ENCODE data around the gene STARD3NL. TPM values are rescaled to one million over a fixed set of nuclear protein-coding genes. Genes with fewer than 3 reads are reported as not detected.
"Not testable (repeated sequence)": the region's sequence is repeated elsewhere in the genome, so short reads cannot be mapped to it uniquely, and the experiment has no call there.

Gene STARD3NL
- total and polyA plus RNA-seq, 5 experiments from 2014 or later = 12.8 to 35.4 (median 26.4) TPM

DNA sequence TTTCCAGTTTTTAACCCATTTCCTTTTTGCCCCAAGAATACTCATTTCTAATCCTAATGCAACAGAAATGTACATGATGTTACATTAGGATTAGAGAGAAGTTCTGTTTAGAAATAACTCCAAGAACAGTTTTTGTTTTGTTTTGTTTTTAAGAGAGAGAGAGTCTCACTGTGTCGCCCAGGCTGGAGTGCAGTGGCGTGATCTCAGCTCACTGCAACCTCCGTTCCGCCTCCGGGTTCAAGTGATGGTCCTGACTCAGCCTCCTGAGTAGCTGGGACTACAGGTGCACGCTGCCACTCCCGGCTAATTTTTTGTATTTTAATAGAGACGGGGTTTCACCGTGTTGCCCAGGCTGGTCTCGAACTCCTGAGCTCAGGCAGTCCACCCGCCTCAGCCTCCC, 56.7 kb downstream of the STARD3NL start:
- Mint-ChIP-seq H3K4me3 (peak overlapping the region in 2 of 10 donors; percentile 11 to 76), H3K4me1 (peaks cover 19 to 79% (median 57%) of the 10 kb centered on the region in 4 donors), H3K36me3 (peaks cover 0 to 15% (median 3%) of the 10 kb centered on the region in 3 donors), H3K27ac (peak overlapping the region in 7 of 10 donors; percentile 3 to 88 (median 66))
- H3K9me3 Mint-ChIP-seq, H3K27me3 Mint-ChIP-seq, ATAC-seq, DNase-seq: not testable (repeated sequence)
- POLR2A ChIA-PET = interaction anchor here (0.7 to 1.0 kb wide), 2 partner anchors 67 to 101 kb away, joined by 3 read pairs; no protein-coding TSS in a partner anchor

DNA sequence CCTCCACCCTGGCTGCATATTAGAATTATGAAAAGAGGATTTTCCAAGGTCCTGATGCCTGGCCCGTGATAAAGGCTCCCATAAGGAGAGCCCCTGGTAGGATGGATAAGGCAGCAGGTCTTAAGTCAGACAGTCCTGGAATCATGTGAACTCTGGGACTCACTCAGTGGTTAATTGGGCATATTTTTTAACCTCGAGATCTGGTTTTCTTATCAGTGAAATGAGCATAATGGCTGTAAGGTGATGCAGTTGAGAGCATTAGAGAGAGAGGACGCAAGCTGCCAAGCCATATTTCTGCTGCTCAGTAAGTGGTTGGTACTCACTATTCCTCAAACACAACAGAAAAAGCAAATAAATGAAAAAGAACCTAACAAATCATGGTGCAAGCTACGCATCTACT, 57.6 kb downstream of the STARD3NL start:
- no peak for DNase-seq
- POLR2A ChIA-PET = interaction anchor here (0.7 kb wide), 1 partner anchor 126 kb away, joined by 3 read pairs; no protein-coding TSS in a partner anchor
- no peak for ATAC-seq
- H3K4me1 Mint-ChIP-seq = peaks cover 19 to 72% (median 51%) of the 10 kb centered on the region in 4 donors
- H3K36me3 Mint-ChIP-seq = peaks cover 0 to 7% (median 0%) of the 10 kb centered on the region in 3 donors
- peak overlapping the region in 8 of 10 donors; percentile 4 to 88 (median 58) for H3K27ac Mint-ChIP-seq
- no peaks in the 10 kb centered on the region for H3K9me3 Mint-ChIP-seq
- peak overlapping the region in 1 of 10 donors; percentile 41 for H3K4me3 Mint-ChIP-seq
- H3K27me3 Mint-ChIP-seq = no peaks in the 10 kb centered on the region

DNA sequence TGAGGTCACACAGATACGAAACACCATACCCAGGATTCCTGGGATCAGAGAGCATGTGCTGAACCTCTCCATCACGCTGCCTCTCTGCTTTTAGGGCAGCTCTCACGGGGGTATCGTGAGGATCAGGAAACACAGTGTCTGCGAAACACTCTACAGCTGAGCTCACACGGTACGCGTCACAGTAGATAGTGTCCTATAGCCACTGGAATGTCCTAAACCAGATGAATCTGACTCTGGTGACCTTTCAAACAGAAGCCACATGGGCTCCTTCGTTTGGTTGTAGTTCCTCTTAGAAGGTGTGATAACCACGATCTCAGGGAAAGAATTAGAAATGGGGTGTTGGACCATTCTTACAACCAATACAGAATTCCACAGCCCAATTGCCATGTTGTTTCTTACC, 61.1 kb downstream of the STARD3NL start:
- ATAC-seq, H3K27me3 Mint-ChIP-seq, H3K4me3 Mint-ChIP-seq, POLR2A ChIA-PET, H3K9me3 Mint-ChIP-seq, DNase-seq: not testable (repeated sequence)
- H3K36me3 Mint-ChIP-seq = peaks cover 0 to 10% (median 2%) of the 10 kb centered on the region in 3 donors
- H3K27ac Mint-ChIP-seq = peak overlapping the region in 3 of 10 donors; percentile 68 to 90 (median 75)
- H3K4me1 Mint-ChIP-seq = peaks cover 3 to 45% (median 22%) of the 10 kb centered on the region in 4 donors

DNA sequence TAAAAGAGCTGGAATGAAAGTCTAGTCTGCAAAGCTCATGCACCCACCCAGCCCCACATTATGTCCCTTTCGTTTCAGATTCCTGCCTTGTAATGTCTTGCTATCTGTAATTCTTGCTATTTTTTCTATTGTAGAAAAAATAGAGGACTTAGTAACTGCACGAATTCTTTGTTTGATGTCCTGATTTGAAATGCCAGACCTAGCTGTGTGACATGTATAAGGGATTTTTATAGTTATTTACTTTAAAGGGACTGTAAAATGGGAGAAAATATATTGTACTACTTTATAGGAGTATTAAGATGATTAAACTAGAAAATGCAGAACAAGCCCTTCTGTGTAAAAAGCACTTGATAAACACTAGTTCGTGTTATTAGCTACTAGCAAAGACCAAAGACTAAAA, 63.0 kb downstream of the STARD3NL start:
- DNase-seq (no peak), ATAC-seq (no peak)
- Mint-ChIP-seq H3K9me3 (no peaks in the 10 kb centered on the region), H3K27ac (peak overlapping the region in 4 of 10 donors; percentile 30 to 83 (median 72)), H3K4me3 (peak overlapping the region in 1 of 10 donors; percentile 52), H3K4me1 (peaks cover 0 to 39% (median 11%) of the 10 kb centered on the region in 4 donors), H3K36me3 (peaks cover 0 to 18% (median 2%) of the 10 kb centered on the region in 3 donors), H3K27me3 (no peaks in the 10 kb centered on the region)
- POLR2A ChIA-PET = no interaction called here

DNA sequence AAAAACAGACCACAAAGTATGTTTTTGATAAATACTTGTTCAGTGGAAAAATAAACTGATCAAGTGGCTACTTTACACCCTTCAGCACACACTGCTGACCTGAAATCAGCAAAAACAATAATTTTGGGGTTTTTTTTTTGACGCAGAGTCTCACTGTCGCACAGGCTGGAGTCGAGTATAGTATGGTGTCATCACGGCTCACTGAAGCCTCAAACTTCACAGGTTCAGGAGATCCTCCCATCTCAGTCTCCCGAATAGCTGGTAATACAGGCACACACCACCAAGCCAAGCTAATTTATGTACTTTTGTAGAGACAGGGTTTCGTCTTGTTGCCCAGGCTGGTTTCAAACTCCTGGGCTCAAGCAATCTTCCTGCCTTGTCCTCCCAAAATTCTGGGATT, 64.8 kb downstream of the STARD3NL start:
- peaks cover 0 to 31% (median 4%) of the 10 kb centered on the region in 4 donors for H3K4me1 Mint-ChIP-seq
- peaks cover 0 to 26% (median 2%) of the 10 kb centered on the region in 3 donors for H3K36me3 Mint-ChIP-seq
- H3K27me3 Mint-ChIP-seq = no peaks in the 10 kb centered on the region
- peak overlapping the region in 5 of 10 donors; percentile 43 to 93 (median 53) for H3K27ac Mint-ChIP-seq
- peak overlapping the region in 2 of 10 donors; percentile 15 to 52 for H3K4me3 Mint-ChIP-seq
- DNase-seq = no peak
- ATAC-seq = no peak
- POLR2A ChIA-PET = no interaction called here
- H3K9me3 Mint-ChIP-seq = no peaks in the 10 kb centered on the region

DNA sequence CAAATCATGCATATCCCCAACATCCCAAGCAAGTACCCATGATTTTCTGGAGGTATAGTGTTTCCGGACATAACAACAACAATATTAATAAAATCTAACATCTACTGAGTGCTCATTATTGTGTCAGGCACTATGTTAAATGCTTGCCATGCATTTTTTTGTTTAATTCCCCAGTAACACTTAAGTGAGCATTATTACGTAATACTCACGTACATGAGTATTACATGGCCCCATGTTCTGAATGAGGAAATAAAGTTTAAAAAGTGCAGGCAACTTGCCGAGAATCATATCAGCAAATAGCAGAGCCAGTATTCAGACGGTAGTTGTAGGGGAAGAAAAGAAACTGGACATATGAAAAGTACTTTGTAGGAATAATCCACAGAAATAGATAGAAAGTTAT, 65.3 kb downstream of the STARD3NL start:
- peak overlapping the region in 2 of 10 donors; percentile 15 to 52 for H3K4me3 Mint-ChIP-seq
- peaks cover 0 to 36% (median 6%) of the 10 kb centered on the region in 4 donors for H3K4me1 Mint-ChIP-seq
- peak overlapping the region in 5 of 10 donors; percentile 43 to 93 (median 53) for H3K27ac Mint-ChIP-seq
- H3K27me3 Mint-ChIP-seq, ATAC-seq, POLR2A ChIA-PET, DNase-seq, H3K9me3 Mint-ChIP-seq: not testable (repeated sequence)
- H3K36me3 Mint-ChIP-seq = peaks cover 0 to 32% (median 4%) of the 10 kb centered on the region in 3 donors

DNA sequence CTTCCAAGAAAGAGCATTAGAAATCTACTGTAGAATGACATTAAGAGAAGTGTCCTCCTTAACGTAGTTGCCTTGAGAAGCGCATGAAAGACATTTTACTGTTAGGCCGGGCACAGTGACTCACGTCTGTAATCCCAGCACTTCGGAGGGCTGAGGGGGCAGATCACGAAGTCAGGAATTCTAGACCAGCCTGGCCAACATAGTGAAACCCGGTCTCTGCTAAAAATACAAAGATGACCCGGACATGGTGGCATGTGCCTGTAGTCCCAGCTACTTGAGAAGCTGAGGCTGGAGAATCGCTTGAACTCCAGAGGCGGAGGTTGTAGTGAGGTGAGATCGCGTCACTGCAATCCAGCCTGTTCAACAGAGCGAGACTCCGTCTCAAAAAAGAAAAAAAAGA, 66.5 kb downstream of the STARD3NL start:
- peak overlapping the region in 7 of 10 donors; percentile 7 to 93 (median 45) for H3K27ac Mint-ChIP-seq
- DNase-seq (no peak), ATAC-seq (no peak)
- POLR2A ChIA-PET = no interaction called here
- H3K27me3 Mint-ChIP-seq = no peaks in the 10 kb centered on the region
- peaks cover 0 to 36% (median 4%) of the 10 kb centered on the region in 4 donors for H3K4me1 Mint-ChIP-seq
- H3K36me3 Mint-ChIP-seq = peaks cover 0 to 35% (median 8%) of the 10 kb centered on the region in 3 donors
- H3K9me3 Mint-ChIP-seq = no peaks in the 10 kb centered on the region
- peak overlapping the region in 4 of 10 donors; percentile 8 to 72 (median 38) for H3K4me3 Mint-ChIP-seq

DNA sequence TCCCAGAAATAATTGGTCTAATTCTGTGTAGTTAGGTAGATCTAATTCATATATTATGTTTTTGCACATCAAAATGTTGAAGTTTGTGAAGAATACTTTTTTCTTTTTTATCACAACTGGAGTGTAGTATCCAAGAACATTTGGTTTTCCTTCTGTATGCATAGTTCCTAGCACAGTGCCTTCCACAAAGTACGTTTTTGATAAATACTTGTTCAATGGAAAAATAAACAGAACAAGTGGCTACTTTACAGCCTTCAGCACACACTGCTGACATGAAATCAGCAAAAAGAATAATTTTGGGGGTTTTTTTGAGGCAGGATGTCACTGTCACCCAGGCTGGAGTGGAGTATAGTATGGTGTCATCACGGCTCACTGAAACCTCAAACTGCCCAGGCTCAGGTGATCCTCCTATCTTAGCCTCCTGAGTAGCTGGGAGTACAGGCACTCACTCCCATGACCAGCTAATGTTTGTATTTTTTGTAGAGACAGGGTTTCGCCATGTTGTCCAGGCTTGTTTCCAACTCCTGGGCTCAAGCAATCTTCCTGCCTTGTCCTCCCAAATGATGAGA, 67.4 kb downstream of the STARD3NL start:
- peaks cover 0 to 36% (median 4%) of the 10 kb centered on the region in 4 donors for H3K4me1 Mint-ChIP-seq
- H3K4me3 Mint-ChIP-seq = peak overlapping the region in 2 of 10 donors; percentile 36 to 72
- peaks cover 0 to 35% (median 8%) of the 10 kb centered on the region in 3 donors for H3K36me3 Mint-ChIP-seq
- peak overlapping the region in 7 of 10 donors; percentile 6 to 93 (median 73) for H3K27ac Mint-ChIP-seq
- POLR2A ChIA-PET = no interaction called here
- no peaks in the 10 kb centered on the region for H3K9me3 Mint-ChIP-seq
- H3K27me3 Mint-ChIP-seq = no peaks in the 10 kb centered on the region
- DNase-seq = no peak
- ATAC-seq = no peak

DNA sequence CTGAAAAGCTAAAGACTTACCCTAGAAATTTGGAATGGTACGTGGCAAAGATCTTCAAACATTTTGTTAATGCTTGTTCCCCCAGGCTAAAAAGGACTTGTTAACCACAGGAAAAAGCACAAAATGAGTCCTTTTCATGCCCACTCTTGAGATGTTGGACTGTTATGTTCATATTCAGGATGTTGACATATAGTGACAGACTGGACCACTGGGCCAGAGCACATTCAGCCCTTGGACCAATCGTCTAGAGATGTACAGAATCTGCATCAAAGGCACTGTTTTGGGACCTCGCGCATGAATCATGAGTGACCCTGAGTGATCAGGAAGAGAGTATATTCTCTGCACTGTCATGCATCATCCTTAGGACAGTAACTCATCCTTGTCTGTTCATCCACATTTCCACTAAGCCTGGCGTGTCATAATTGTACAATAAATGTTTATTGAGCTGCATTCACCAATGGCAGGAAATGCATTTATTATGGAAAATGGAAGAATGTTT, 70.1 kb downstream of the STARD3NL start:
- ATAC-seq (no peak), DNase-seq (no peak)
- POLR2A ChIA-PET = no interaction called here
- Mint-ChIP-seq H3K9me3 (no peaks in the 10 kb centered on the region), H3K36me3 (peaks cover 0 to 31% (median 6%) of the 10 kb centered on the region in 3 donors), H3K27ac (peak overlapping the region in 7 of 10 donors; percentile 2 to 87 (median 60)), H3K4me1 (peaks cover 0 to 32% (median 4%) of the 10 kb centered on the region in 4 donors), H3K27me3 (no peaks in the 10 kb centered on the region), H3K4me3 (peak overlapping the region in 8 of 10 donors; percentile 0 to 68 (median 31))

DNA sequence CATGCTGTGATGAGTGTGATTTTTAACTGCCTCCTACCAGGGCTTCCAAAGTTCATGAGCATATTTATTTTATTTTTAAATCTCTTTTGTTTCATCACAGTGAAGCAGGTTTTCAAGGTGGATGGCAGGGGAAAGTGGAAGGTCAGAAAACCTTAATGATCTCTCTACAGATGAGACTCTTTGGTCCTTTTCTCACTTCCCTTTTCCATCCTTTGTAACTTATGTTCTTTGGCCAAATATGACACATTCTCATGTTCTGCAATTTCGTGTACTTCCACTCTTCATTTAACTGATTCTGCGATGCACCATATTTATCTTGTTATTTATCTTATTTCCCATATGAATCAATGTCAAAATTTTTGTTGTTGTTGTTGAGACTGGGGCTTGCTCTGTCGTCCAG, 71.8 kb downstream of the STARD3NL start:
- H3K27me3 Mint-ChIP-seq, DNase-seq, POLR2A ChIA-PET, H3K9me3 Mint-ChIP-seq, ATAC-seq: not testable (repeated sequence)
- Mint-ChIP-seq H3K4me1 (peaks cover 0 to 30% (median 3%) of the 10 kb centered on the region in 4 donors), H3K27ac (peak overlapping the region in 2 of 10 donors; percentile 73 to 88), H3K4me3 (peak overlapping the region in 8 of 10 donors; percentile 16 to 81 (median 60)), H3K36me3 (peaks cover 0 to 26% (median 6%) of the 10 kb centered on the region in 3 donors)

DNA sequence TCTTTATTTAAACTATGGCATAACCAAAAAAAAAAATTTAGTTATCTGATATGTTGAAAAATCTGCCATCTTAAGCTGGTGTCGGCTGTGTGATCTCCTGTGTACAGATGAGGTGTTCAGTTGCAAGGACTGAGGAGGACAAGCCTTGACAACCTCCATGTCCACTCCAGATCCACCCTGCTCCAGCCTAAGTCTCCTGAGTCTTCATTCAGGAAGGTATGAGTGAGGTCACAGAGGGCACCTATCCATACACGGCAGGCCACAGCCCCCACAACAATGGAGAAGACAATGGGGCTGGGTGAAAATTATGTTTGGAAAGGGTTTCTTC, 79.3 kb downstream of the STARD3NL start:
- POLR2A ChIA-PET = no interaction called here
- no peak for DNase-seq
- ATAC-seq = no peak
- Mint-ChIP-seq H3K27ac (peak overlapping the region in 2 of 10 donors; percentile 44 to 74), H3K4me1 (peaks cover 0 to 40% (median 0%) of the 10 kb centered on the region in 4 donors), H3K9me3 (no peaks in the 10 kb centered on the region), H3K27me3 (no peaks in the 10 kb centered on the region), H3K4me3 (no peak overlapping the region), H3K36me3 (peaks cover 0 to 3% (median 0%) of the 10 kb centered on the region in 3 donors)

DNA sequence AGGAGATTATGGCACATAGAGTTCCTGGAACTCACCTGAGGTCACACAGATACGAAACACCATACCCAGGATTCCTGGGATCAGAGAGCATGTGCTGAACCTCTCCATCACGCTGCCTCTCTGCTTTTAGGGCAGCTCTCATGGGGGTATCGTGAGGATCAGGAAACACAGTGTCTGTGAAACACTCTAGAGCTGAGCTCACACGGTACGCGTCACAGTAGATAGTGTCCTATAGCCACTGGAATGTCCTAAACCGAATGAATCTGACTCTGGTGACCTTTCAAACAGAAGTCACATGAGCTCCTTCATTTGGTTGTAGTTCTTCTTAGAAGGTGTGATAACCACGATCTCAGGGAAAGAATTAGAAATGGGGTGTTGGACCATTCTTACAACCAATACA, 81.1 kb downstream of the STARD3NL start:
- Mint-ChIP-seq H3K27ac (peak overlapping the region in 2 of 10 donors; percentile 68 to 74), H3K4me3 (peak overlapping the region in 1 of 10 donors; percentile 6), H3K4me1 (peaks cover 0 to 54% (median 0%) of the 10 kb centered on the region in 4 donors)
- H3K9me3 Mint-ChIP-seq, ATAC-seq, POLR2A ChIA-PET, DNase-seq, H3K27me3 Mint-ChIP-seq, H3K36me3 Mint-ChIP-seq: not testable (repeated sequence)

DNA sequence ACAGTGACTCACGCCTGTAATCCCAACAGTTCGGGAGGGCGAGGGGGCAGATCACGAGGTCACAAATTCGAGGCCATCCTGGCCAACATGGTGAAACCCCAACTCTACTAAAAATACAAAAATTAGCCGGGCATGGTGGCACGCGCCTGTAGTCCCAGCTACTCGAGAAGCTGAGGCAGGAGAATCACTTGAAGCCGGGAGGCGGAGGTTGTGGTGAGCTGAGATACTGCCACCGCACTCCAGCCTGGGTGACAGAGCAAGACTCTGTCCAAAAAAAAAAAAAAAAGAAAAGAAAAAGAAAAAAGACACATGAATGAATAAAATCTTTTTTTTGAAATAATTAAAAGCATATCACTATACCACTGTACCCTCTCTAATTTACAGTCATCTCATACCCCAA, 83.6 kb downstream of the STARD3NL start:
- ATAC-seq, H3K27me3 Mint-ChIP-seq, DNase-seq, H3K36me3 Mint-ChIP-seq, H3K9me3 Mint-ChIP-seq, POLR2A ChIA-PET: not testable (repeated sequence)
- Mint-ChIP-seq H3K4me3 (peak overlapping the region in 1 of 10 donors; percentile 7), H3K4me1 (peaks cover 0 to 53% (median 0%) of the 10 kb centered on the region in 4 donors), H3K27ac (peak overlapping the region in 2 of 10 donors; percentile 36 to 68)
